Fibroblast of peridontal ligament (primary cell): ENCODE measurements around the gene SOX15.

Experiments
- DNase-seq: peaks from one replicate; pipeline ENCODE4 v3.0.0-alpha.2; 2010; ENCODE audit errors: extremely low read depth

The SOX15 gene

DNA sequence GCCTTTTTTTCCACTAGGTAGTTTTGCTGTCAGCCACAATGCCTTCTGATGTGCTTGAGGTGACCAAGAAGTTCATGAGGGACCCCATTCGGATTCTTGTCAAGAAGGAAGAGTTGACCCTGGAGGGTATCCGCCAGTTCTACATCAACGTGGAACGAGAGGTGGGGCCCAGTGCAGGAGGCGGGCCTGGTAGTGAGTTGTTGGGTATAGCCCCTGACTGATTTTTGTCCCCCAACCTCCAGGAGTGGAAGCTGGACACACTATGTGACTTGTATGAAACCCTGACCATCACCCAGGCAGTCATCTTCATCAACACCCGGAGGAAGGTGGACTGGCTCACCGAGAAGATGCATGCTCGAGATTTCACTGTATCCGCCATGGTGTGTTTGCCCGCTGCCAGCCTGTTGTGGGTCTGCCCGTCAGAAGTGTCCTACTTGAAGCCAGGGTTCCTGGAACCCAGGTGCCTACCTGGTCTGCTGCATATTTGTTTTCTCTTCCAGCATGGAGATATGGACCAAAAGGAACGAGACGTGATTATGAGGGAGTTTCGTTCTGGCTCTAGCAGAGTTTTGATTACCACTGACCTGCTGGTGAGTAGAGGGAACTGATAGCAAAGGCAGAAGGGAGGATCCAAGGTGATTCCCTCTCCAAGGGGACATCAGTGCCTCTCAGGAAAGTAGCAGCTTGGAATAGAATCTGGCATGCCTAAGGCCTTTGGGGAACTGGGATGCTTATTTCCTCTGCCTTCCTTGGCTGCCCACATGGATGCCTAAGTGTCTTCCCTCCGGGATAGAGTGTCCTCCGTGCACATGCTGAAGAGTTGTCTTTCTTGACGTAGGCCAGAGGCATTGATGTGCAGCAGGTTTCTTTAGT, 12.3 kb downstream of the SOX15 start:
- DNase-seq = no peak

DNA sequence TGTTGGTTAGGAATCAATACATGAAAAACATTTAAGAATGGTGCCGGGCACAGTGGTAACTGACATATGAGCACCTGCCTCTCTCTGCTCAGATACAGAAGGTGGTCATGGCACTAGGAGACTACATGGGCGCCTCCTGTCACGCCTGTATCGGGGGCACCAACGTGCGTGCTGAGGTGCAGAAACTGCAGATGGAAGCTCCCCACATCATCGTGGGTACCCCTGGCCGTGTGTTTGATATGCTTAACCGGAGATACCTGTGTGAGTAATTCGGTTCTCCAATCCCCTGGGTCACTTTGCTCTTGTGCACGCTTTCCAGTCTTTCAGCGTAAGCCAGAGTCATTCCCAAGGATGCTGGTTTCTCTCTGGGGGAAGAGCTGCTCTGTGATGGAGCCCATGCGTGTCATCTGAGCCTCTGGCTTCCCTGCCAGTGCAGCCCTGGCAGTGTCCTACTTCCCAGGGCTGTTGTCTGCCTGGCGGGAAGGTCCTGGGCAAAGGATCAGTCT, 13.4 kb downstream of the SOX15 start:
- no peak for DNase-seq

DNA sequence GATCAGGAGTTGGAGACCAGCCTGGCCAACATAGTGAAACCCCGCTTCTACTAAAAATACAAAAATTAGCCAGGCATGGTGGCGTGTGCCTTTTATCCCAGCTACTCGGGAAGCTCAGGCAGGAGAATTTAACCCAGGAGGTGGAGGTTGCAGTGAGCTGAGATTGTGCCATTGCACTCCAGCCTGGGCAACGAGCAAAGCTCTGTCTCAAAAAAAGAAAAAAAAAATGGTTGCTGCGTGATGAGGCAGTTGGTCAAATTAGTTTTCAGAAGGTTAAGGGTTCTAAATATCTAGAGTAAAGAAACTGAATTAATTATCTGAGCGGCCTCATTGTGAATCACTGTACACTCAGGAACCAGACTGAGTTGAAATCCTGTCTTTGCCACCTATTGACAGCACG, 13.9 kb downstream of the SOX15 start:
- no peak for DNase-seq

DNA sequence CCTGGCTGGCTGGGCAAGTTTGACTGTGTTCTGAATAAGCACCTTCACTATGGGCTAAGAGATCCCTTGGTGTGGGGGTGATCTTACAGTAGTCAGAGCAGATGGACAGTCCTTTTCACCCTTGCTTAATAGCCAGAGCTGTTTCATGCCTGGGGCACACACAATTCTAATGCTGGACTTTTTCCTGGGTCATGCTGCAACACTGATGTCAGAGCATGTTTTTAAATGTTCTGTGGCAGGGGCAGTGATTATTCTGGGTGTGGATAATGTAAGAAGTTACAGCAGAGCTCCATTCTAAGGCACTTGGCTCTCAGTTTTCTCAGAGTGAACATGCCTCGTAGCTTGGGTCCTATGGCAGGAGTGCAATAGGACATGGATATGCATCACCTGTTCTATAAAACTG, 14.4 kb downstream of the SOX15 start:
- no peak for DNase-seq

- DNase-seq = peak; percentile 30
These were observed 15.5 kb downstream of the SOX15 start for GRCh38 chr17:7574176-7574953.

DNA sequence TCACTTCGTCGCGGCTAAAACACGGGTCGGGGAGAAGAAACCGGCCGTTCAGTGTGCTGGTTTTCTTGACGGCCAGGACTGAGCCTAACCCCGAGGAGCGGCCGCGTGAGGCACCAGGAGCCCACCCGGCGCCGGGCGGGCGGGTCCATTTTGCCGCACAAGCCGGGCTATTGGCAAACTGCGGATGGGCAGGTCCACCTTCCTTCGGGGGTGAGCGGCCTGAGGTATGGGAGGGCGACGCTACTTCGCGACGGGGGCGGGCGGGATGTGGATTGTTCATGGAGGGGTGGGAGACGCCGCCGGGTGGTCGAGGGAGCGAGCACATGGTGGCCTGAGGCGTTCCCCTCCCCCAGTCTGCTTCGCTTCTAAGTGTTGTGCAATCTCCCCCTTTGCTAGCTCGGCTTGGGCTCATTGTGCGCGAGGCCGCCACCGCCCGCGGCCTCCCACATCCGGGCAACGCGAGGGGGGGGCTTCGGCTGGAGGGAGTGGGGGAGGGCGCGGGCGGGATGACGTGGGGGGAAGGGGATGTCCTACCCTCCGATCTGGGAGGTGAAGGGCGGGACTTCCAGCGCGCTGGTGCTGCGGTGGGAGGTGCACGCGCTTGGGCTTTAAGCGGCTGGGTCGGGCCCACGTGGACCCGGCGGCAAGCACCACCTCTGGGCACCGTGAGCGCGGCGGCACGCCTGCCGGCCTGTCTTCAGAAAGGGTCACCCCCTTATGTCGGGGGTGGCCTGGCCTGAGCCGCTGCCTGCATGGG, 16.4 kb downstream of the SOX15 start:
- peak; percentile 90 for DNase-seq

DNA sequence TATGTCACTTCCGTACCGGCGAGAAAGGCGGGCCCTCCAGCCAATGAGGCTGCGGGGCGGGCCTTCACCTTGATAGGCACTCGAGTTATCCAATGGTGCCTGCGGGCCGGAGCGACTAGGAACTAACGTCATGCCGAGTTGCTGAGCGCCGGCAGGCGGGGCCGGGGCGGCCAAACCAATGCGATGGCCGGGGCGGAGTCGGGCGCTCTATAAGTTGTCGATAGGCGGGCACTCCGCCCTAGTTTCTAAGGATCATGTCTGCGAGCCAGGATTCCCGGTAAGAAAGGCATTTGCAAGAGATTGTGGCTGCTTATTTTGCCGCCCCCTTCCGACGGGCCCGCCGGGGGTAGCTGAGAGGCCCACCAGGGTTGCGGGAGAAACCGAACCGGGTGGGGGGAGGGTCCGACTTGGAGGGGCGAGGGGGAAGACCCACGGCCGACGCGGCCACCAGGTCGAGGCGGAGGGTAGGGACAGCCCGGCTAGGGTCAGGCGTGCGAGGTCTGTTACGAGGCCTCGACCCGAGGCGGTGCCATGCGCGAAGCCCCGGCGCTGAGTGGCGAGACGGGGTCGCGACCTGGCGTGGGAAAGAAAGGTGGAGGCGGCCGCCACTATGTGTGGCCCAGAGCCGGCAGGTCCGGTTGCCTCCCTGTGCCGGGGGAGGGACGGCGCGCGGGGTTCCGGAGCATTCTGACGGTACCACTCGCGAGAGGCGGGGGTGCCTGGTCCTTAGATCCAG, 17.1 kb downstream of the SOX15 start:
- peak; percentile 99 for DNase-seq

DNA sequence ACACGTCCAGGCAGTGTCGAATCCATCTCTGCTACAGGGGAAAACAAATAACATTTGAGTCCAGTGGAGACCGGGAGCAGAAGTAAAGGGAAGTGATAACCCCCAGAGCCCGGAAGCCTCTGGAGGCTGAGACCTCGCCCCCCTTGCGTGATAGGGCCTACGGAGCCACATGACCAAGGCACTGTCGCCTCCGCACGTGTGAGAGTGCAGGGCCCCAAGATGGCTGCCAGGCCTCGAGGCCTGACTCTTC, 17.6 kb downstream of the SOX15 start:
- DNase-seq = no peak

- no peak for DNase-seq
These were observed 19.5 kb downstream of the SOX15 start for GRCh38 chr17:7570351-7570750.

GRCh38 chr17:7569571-7569970, 20.3 kb downstream of the SOX15 start:
- no peak for DNase-seq

GRCh38 chr17:7563115-7563869, 26.6 kb downstream of the SOX15 start:
- DNase-seq = no peak

DNA sequence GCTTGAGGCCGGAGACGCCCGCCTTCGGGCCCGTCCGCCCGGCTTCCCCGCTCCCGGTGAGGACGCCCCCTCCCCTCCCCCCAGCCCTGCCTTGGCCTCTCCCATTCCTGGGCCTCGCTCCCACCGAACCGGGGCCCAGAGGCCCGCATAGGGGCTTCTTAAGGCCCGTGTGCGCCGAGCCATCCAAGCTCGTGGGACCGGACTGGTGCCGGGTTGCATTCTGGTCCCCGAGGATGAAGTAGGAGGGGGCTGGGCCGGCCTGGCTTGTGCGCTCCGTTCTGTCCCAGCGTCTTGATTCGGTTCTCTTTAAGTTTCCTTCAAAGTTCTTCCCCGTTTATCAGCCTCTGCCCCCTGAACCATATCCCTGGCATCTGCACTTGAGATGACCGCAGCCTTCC, 27.7 kb downstream of the SOX15 start:
- no peak for DNase-seq

DNA sequence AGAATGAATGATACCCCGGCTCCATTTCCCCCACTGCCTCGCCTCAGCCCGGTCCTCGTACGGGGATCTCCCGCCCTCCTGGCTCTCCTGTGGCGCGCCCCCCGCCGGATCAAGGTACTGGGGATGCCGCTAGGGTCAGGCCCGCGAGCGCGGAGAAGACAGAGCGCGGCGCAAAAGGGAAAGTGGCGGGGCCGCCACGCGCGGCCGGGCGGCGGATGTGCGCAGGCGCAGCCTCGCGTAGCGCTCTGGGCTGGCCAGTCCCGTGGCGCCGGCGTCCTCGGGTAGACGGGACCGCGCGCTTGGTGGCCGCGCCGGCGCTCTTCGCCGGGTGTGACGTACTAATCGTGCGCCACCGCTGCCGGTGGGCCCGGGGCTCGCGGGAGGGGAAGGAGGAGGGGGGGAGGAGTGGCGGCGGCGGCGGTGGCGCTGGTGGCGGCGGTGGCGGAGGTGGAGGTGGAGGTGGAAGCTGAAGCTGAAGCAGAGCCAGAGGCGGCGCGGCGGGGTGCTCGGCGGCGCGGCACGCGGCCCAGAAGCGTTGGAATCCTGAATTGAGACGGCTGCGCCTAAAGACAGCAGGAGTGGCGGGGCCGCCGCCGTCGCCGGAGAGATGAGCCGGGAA, 28.2 kb downstream of the SOX15 start, which contains the start of gene SENP3:
Gene SENP3, plus strand, starts transcription at position 331 of the 619 bp plus-strand sequence. CDS start 1,158 bp downstream, outside the sequence.
- DNase-seq = peak; percentile 83

- DNase-seq = peak; percentile 70
These were observed 28.8 kb downstream of the SOX15 start for GRCh38 chr17:7561028-7561575.

- peak; percentile 47 for DNase-seq
These were observed 29.5 kb downstream of the SOX15 start for GRCh38 chr17:7560172-7561027.

- DNase-seq = no peak
These were observed 30.3 kb downstream of the SOX15 start for GRCh38 chr17:7559320-7560171.

DNA sequence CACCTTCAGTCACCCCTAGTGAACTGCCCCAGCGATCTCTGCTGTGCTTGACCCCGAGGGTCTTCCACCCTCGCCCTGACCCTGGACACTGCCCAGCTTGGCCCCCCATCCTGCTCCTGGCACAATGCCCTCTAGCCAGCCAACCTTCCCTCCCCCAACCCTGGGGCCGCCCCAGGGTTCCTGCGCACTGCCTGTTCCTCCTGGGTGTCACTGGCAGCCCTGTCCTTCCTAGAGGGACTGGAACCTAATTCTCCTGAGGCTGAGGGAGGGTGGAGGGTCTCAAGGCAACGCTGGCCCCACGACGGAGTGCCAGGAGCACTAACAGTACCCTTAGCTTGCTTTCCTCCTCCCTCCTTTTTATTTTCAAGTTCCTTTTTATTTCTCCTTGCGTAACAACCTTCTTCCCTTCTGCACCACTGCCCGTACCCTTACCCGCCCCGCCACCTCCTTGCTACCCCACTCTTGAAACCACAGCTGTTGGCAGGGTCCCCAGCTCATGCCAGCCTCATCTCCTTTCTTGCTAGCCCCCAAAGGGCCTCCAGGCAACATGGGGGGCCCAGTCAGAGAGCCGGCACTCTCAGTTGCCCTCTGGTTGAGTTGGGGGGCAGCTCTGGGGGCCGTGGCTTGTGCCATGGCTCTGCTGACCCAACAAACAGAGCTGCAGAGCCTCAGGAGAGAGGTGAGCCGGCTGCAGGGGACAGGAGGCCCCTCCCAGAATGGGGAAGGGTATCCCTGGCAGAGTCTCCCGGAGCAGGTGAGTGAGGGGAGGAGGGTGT, 31.2 kb downstream of the SOX15 start, which contains the start of gene TNFSF13:
Gene TNFSF13, plus strand, starts transcription at position 207 of the 776 bp plus-strand sequence. Its CDS starts 290 bp downstream, at position 497.
- DNase-seq = no peak
